Testis (tissue), 2 donors: ENCODE results near the gene FIGNL1.

Source experiments
- POLR2A ChIP-seq: fragments of 450-650 bp; IDR thresholded peaks from one replicate; pipeline ENCODE4 v1.6.1; 2017; ENCODE audit warnings: antibody characterized with exemption, mild to moderate bottlenecking, moderate library complexity
- TF ChIP-seq, protein P1 (sequence below), 3 experiments: fragments of 450-650 bp in 2 of 3; fragments of 200-600 bp in 1 of 3; sonication (generic) in 1 of 3; IDR thresholded peaks; one replicate each; pipeline ENCODE4 v1.5.1; 2016 to 2019; ENCODE audit warnings: antibody characterized with exemption in 3 of 3, mild to moderate bottlenecking in 2 of 3, moderate library complexity in 1 of 3

DNA sequence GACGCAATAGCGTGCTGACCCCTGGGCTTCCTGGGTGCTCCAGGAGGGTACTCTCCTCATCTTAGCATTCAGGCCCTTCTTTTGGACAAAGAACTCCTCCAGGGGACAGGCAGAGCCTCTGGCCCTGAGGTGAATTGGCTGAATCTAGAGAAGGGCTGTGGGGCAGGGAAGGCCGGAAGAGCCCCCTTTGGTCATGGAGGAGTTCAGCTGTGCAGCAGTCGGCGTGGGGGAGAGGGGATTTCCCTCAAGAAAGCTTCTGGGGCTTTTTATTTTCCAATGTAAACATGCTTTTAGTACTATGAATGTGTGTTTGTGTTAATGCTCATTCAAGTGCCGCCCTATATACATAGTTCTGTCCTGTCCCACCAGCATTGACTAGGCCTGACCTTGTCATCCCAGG is 38.8 kb downstream of the FIGNL1 start:
- TF ChIP-seq, protein P1, sequence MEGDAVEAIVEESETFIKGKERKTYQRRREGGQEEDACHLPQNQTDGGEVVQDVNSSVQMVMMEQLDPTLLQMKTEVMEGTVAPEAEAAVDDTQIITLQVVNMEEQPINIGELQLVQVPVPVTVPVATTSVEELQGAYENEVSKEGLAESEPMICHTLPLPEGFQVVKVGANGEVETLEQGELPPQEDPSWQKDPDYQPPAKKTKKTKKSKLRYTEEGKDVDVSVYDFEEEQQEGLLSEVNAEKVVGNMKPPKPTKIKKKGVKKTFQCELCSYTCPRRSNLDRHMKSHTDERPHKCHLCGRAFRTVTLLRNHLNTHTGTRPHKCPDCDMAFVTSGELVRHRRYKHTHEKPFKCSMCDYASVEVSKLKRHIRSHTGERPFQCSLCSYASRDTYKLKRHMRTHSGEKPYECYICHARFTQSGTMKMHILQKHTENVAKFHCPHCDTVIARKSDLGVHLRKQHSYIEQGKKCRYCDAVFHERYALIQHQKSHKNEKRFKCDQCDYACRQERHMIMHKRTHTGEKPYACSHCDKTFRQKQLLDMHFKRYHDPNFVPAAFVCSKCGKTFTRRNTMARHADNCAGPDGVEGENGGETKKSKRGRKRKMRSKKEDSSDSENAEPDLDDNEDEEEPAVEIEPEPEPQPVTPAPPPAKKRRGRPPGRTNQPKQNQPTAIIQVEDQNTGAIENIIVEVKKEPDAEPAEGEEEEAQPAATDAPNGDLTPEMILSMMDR (IDR thresholded peaks at IDR 0.05) = no peak
- no peak for TF ChIP-seq POLR2A
